NOMO-1 (cell line): ENCODE measurements around the gene PPM1N.
A peak's percentile ranks its signal among the peaks of the same experiment; 100 is the strongest.

Experiments
- DNase-seq, 2 experiments: peaks; one replicate each; lab custom pipeline; 2025; ENCODE audit not compliant: unreplicated experiment in 2 of 2; lab: John Stamatoyannopoulos, UW

The PPM1N gene

DNA sequence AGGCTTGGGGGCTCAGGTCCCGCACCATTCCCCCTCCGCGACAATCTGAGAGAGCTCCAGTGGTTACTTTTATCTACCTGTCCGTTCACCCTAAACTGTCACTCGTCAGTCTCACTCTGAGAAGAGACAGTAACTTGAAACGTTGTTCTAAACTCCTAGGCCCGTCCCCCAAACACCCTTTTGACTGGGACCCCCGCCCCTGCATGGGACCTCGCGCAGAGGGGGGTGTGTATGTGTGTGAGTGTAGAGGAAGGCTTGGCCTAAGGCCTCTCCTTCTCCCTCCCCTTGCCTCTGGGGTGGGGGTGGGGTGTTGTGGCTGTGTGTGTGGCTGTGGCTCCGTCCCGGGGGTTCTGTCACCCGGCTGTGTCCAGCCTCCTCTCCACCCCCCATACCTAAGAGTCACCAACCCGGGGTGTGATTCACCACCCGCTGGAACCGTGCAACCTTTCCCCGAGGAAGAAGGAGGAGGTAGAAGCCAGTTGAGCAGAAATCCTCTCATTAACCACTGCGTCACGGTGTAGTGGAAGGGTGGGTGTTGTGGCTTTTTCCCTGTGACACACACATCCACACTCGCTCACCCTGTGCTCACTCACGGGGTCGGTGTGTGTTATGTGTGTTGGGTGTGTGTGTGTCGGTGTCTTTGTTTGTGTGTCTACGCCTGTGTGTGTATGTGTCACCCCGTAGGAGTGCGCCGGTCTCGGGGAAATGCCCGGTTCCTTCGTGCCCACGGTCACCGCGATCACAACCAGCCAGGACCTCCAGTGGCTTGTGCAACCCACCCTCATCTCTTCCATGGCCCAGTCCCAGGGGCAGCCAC, 28.1 kb upstream of the PPM1N start:
- DNase-seq = no peak

DNA sequence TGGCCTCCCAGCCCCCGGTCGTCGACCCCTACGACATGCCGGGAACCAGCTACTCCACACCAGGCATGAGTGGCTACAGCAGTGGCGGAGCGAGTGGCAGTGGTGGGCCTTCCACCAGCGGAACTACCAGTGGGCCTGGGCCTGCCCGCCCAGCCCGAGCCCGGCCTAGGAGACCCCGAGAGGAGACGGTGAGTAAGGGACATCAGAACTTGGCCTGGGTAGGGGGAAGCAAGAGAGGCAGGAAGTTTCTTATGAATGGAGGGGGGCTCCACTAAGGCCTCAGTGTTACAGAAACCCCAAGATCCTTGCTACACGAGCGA, 27.5 kb upstream of the PPM1N start:
- no peak for DNase-seq

DNA sequence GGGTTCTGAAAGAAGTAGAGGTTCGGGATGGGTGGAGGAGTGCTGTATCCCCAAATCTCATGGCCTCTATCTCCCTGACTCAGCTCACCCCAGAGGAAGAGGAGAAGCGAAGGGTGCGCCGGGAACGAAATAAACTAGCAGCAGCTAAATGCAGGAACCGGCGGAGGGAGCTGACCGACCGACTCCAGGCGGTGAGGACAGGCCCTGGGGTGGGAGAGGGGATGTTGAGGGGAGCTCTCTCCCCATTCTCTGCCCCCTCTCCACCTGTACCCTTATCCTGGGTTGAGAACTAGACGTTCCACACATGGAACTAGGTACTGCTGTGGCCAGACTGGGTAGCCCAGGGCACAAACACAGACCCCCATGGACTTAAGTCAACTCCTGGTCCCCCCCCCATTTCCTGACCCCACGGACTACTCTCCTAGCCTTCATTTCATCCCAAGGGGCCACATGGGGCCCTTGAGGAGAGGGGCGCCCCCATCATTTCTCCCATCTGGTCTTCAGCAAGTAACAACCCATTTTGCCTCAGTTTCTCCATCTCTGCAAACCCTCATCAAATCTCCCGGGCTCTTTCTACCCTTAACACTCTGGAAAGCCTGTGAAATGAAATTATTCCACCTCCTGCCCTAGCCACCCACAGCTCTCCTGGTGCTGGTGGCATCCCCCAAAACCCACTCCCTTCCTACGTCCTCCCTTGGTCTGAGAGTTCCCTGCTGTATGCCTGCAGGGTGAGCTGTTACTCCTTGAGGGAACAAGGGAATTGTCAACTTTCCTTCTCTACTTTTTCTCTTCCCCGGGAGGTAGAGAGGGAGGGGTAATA, 26.9 kb upstream of the PPM1N start:
- DNase-seq = no peak

DNA sequence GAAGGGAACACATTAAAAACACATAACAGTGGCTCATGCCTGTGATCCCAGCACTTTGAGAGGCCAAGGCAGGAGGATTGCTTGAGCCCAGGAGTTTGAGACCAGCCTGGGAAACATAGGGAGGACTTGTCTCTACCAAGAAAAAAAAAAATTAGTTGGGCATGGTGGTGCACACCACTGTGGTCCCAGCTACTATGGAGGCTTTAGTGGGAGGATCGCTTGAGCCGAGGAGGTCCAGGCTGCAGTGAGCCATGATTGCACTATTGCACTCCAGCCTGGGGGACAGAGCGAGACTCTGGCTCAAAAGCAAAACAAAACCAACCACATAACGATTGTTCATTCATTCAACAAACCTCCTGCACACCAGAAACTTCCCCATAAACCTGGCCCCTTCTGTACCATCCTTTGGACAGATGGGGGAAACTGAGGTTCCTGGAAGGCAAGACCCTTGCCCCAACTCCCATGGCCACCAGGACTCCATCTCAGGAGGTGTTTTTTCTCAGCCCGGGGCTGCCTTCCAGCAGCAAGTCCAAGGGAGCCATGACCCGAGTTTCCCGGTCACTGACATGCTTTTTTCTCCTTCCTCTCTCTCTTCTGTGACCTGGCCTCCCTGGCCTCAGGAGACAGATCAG, 26.2 kb upstream of the PPM1N start:
- no peak for DNase-seq

DNA sequence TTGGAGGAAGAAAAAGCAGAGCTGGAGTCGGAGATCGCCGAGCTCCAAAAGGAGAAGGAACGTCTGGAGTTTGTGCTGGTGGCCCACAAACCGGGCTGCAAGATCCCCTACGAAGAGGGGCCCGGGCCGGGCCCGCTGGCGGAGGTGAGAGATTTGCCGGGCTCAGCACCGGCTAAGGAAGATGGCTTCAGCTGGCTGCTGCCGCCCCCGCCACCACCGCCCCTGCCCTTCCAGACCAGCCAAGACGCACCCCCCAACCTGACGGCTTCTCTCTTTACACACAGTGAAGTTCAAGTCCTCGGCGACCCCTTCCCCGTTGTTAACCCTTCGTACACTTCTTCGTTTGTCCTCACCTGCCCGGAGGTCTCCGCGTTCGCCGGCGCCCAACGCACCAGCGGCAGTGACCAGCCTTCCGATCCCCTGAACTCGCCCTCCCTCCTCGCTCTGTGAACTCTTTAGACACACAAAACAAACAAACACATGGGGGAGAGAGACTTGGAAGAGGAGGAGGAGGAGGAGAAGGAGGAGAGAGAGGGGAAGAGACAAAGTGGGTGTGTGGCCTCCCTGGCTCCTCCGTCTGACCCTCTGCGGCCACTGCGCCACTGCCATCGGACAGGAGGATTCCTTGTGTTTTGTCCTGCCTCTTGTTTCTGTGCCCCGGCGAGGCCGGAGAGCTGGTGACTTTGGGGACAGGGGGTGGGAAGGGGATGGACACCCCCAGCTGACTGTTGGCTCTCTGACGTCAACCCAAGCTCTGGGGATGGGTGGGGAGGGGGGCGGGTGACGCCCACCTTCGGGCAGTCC, 25.5 kb upstream of the PPM1N start:
- no peak for DNase-seq

DNA sequence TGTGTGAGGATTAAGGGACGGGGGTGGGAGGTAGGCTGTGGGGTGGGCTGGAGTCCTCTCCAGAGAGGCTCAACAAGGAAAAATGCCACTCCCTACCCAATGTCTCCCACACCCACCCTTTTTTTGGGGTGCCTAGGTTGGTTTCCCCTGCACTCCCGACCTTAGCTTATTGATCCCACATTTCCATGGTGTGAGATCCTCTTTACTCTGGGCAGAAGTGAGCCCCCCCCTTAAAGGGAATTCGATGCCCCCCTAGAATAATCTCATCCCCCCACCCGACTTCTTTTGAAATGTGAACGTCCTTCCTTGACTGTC, 24.9 kb upstream of the PPM1N start:
- no peak for DNase-seq

DNA sequence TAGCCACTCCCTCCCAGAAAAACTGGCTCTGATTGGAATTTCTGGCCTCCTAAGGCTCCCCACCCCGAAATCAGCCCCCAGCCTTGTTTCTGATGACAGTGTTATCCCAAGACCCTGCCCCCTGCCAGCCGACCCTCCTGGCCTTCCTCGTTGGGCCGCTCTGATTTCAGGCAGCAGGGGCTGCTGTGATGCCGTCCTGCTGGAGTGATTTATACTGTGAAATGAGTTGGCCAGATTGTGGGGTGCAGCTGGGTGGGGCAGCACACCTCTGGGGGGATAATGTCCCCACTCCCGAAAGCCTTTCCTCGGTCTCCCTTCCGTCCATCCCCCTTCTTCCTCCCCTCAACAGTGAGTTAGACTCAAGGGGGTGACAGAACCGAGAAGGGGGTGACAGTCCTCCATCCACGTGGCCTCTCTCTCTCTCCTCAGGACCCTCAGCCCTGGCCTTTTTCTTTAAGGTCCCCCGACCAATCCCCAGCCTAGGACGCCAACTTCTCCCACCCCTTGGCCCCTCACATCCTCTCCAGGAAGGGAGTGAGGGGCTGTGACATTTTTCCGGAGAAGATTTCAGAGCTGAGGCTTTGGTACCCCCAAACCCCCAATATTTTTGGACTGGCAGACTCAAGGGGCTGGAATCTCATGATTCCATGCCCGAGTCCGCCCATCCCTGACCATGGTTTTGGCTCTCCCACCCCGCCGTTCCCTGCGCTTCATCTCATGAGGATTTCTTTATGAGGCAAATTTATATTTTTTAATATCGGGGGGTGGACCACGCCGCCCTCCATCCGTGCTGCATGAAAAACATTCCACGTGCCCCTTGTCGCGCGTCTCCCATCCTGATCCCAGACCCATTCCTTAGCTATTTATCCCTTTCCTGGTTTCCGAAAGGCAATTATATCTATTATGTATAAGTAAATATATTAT, 24.3 kb upstream of the PPM1N start:
- DNase-seq = no peak

DNA sequence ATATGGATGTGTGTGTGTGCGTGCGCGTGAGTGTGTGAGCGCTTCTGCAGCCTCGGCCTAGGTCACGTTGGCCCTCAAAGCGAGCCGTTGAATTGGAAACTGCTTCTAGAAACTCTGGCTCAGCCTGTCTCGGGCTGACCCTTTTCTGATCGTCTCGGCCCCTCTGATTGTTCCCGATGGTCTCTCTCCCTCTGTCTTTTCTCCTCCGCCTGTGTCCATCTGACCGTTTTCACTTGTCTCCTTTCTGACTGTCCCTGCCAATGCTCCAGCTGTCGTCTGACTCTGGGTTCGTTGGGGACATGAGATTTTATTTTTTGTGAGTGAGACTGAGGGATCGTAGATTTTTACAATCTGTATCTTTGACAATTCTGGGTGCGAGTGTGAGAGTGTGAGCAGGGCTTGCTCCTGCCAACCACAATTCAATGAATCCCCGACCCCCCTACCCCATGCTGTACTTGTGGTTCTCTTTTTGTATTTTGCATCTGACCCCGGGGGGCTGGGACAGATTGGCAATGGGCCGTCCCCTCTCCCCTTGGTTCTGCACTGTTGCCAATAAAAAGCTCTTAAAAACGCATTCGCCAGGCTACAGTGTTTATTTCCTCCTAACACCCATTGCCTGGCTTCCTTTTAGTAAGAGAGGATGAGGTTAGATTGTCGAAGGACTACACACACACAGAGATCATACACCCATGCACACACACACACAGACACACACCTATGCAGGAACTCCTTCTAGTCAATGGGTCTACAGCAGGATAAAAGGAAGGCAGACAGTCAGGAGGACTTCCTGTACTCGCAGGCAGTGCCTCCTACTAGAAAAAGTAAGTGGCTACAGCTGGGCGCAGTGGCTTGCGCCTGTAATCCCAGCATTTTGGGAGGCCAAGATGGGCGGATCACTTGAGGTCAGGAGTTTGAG, 23.4 kb upstream of the PPM1N start:
- no peak for DNase-seq

DNA sequence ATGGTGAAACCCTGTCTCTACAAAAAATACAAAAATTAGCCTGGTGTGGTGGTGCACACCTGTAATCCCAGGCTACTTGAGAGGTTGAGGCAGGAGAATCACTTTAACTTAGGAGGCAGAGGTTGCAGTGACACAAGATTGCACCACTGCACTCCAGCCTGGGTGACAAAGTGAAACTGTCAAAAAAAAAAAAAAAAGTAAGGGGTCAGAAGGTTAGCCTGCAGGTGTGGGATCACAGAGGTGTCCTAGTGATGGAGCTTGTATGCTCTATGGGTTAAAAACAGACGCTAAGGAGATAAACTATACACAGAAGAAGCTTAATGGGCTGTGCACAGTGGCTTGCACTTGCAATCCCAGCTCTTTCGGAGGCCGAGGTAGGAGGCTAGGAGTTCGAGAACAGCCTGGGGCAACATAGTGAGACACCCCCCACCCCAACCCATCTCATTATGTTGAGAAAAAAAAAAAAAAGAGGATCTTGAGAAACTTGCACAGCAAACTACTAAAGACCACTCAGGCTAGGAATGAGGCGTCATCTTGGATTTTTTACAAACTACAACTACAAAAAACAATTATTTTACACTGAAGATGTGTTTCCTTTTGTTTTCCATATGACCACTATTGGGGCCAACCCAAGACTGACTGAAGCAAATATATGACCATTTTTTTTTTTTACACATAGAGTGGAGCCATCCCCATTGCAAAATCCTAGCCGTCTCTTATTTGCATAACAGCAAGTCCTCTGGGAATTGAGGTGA, 22.5 kb upstream of the PPM1N start:
- DNase-seq = no peak

DNA sequence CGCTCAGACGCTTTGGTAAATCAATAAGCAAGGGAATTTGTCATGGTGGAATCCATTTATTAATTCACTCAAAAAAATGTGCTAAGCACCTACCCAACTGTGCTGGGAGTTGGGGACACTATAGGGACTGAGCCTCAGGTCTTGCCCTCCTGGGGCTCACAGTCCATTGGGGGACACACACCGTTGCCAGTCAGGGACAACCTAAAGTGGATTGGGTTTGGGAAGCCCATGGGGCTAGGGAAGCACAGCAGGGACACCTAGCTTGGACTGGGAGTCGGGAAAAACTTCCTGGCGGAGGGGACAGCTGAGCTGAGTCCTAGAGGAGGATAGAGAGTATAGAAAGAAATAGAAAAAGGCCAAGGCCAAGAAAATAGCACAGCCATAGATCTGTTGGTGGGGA, 21.9 kb upstream of the PPM1N start:
- DNase-seq = no peak

DNA sequence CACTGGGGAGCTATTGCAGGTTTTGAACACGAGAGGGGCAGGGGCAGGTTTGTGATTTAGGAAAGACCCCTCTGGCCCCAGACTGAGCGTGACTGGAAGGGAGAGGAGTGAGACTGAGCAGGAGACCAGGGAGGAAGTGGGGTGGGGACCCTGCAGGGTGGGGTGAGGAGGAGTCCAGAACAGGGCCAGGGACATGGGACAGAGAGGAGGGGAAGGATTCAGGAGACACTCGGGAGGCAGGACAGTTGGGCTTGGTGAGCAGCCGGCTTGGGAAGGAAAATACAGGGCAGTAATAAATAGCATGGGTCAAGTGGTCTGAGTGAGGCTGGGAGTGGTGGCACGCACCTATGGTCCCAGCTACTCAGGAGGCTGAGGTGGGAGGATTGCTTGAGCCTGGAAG, 21.1 kb upstream of the PPM1N start:
- no peak for DNase-seq

DNA sequence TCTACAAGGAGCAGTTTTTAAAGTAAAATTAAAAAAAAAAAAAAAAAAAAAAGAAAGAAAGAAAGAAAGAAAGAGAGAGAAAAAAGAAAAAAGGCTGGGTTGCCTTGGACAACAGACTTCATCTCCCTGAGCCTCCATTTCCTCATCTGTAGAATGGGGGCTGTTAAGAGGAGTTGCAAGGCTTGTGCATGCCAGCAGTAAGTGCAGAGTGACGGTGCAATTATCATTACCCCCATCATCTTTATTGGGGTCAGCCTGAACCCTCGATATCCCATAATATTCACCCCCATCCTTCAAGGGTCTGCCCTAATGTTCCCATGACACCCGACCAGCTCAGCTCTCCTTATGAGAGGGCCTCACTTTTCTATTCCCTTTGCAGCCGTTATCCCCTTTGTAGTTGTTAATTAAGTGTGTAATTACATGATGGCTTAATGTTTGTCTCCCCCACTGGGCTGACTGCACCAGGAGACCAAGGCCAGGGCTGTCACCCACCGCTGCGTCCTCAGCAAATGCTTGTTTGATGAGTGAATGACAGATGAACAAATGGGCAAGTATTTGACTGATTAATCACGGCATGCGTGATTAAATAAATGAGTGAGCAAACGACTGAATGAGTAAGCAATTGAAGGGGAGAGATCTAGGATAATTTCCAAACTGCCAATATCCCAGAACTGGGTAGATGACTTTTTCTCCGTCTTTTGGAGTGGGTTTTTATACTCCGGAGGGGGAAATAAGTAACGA, 20.4 kb upstream of the PPM1N start:
- no peak for DNase-seq

DNA sequence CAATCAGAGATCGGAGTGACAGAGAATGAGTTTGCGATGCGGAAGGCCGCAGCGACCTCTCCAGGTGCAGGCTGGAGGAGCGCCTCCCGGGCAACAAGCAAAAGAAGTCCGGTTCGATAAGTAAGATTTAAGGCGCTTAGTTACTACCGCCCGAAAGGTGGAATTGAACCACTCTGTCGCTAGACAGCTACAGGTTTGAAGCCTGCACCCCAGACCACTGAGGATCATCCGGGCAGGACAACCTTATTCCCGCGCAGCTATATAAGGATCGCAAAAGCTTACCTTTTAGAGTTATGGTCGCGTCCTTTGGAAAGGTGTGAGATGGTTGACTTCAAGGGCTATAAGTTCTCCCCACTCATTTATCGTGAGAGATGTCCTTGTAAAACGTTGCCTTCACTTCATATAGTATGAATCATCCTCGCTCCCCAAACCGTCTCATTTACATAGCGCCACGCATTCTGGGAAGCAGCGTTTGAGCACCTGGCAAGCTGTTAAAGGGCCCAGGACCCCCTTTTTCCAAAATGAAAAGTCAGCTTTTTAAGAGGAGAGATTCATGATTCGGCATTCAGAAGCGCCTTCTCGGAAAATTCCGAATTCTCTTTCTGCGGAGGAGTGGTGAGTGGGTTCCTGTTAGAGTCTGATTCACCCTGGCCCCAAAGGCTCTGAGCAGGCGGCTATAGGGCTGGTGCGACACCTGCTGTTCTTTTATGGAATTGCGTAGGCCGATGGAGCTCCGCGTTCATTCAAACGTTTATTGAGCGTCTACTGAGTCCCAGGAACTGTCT, 19.6 kb upstream of the PPM1N start:
- peak; percentile 84 to 87 for DNase-seq

DNA sequence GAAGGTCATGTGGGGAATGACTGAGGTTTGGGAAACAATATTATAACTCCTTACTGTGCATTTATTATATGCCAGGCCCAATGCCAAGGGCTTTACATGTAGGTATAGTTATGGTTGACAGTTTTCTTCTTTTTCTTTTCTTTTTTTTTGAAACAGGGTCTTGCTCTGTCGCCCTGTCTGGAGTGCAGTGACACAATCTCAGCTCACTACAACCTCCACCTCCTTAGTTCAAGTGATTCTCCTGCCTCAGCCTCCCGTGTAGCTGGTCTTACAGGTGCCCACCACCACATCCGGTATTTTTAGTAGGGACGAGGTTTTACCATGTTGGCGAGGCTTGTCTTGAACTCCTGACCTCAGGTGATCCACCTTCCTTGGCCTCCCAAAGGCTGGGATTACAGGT, 15.2 kb upstream of the PPM1N start:
- DNase-seq = no peak

DNA sequence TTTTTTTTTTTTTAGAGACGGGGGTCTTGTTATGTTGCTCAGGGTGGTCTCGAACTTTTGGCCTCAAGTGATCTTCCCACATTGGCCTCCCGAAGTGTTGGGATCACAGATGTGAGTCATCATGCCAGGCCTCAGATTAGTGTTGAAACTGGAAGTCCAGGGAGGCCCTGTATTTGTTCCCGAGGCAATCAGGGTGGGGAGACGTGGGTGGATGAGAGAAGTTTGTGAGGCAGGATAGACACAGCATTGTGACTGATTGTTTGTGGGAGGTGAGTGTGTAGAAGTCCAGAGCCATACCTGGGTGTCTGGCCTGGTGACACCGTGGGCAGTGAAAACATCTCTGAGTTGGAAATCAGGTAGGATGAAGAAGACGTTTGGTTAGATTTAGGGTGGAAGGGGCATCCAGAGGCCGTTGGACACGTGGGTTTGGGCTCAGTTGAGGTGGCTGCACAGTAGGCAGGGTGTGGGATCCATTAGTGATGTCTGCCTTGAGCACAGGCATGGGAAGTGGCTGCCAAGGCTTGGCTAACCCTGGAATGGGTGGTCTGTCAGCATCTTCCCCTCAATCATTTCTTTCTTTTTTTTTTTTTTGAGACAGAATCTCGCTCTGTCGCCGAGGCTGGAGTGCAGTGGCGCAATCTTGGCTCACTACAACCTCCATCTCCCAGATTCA, 13.8 kb upstream of the PPM1N start:
- DNase-seq = no peak

DNA sequence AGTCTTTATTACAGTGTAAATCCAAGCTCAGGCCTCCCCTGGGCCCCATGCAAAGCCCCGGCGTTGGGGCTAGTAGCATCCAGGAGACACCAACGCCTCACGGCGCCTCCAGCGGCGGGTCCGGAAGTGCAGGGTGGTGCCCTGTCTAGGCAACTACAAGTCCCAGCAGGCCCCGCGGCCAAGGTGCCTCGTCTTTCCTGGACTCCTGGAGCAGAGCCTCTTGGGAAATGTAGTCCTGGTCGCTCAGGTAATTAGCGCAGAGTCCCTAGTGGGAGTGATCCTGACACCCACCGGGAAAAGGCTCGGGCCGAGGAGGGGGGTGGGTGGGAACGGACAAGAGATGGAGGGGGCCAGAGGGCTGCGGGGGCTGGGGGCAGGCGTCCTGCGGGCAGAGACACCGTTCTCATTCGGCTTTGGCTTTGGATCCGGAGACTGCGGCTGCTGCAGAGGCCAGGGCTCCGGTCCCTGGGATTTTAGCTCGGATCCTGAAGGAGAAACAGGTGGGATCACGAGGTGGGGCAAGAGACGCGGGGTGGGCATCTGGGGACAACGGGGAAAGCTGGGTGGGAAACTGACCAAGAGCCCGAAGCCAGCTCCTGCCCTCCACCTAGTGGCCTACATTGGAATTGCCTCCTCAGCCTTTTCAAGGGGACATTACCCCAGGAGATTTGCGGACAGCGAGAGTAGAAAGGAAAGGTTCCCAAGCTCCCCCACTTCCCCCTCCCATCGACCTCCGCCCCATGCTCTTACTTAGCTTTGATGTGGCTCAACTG, 12.8 kb upstream of the PPM1N start:
- peak; percentile 89 to 93 for DNase-seq
